BJ (cell line): ENCODE results near the gene TAPBP. TPM values are rescaled to one million over a fixed set of nuclear protein-coding genes. Genes with fewer than 3 reads are reported as not detected.

ENCODE experiments used
- CTCF ChIA-PET: fragments of 350-600 bp; formaldehyde crosslinking; extraction: SDS; loops from one replicate; lab custom pipeline; 2021; ENCODE audit warnings: antibody characterized with exemption, inconsistent platforms; lab: Yijun Ruan, JAX
- POLR2A ChIA-PET: fragments of 300-600 bp; sonication (Branson Sonifier 250); formaldehyde crosslinking; extraction: SDS; loops from one replicate; lab custom pipeline; 2021; ENCODE audit warnings: antibody characterized with exemption; lab: Charles Lee
- DNase-seq: peaks from one replicate; pipeline ENCODE4 v3.0.0-alpha.2; 2011; ENCODE audit warnings: low read depth
- H3K27me3 ChIP-seq: 2 replicates; pipeline ENCODE4 v1.6.0; 2011; ENCODE audit warnings: low read length; ENCODE audit not compliant: control insufficient read depth, insufficient read depth
- H3K36me3 ChIP-seq: 2 replicates; pipeline ENCODE4 v1.5.1; 2011; ENCODE audit warnings: low read length; ENCODE audit not compliant: control insufficient read depth, insufficient read depth
- H3K4me3 ChIP-seq: 2 replicates; pipeline ENCODE4 v1.5.1; 2011; ENCODE audit warnings: low read depth, mild to moderate bottlenecking, control low read depth, low read length
- polyA plus RNA-seq: library from polyadenylated mRNA; depleted of rRNA; stranded (reverse); fragments of >200 nt; gene quantifications from 2 replicates; pipeline ENCODE4 v1.2.3, GENCODE V29; 2011
- TF ChIP-seq, protein P1 (sequence below): IDR thresholded peaks from 2 replicates; pipeline ENCODE4 v1.5.1; 2011; ENCODE audit warnings: low read depth, mild to moderate bottlenecking, control low read depth, inconsistent platforms, low read length, moderate library complexity; ENCODE audit not compliant: insufficient read depth

TAPBP gene
- polyA plus RNA-seq, 1 experiment: 37.9 TPM

- peaks cover 3% of the 10 kb centered on the region; the same call in 1 of the 2 replicates for H3K27me3 ChIP-seq
- TF ChIP-seq, protein P1, sequence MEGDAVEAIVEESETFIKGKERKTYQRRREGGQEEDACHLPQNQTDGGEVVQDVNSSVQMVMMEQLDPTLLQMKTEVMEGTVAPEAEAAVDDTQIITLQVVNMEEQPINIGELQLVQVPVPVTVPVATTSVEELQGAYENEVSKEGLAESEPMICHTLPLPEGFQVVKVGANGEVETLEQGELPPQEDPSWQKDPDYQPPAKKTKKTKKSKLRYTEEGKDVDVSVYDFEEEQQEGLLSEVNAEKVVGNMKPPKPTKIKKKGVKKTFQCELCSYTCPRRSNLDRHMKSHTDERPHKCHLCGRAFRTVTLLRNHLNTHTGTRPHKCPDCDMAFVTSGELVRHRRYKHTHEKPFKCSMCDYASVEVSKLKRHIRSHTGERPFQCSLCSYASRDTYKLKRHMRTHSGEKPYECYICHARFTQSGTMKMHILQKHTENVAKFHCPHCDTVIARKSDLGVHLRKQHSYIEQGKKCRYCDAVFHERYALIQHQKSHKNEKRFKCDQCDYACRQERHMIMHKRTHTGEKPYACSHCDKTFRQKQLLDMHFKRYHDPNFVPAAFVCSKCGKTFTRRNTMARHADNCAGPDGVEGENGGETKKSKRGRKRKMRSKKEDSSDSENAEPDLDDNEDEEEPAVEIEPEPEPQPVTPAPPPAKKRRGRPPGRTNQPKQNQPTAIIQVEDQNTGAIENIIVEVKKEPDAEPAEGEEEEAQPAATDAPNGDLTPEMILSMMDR: no peak
- CTCF ChIA-PET: interaction anchor here (0.8 kb wide), 1 partner anchor 8 kb away, joined by 5 read pairs; no protein-coding TSS in a partner anchor
- no peak for DNase-seq
- POLR2A ChIA-PET: no interaction called here
- no peaks in the 10 kb centered on the region for H3K36me3 ChIP-seq
- no peak overlapping the region for H3K4me3 ChIP-seq
Measured at GRCh38 chr6:33336495-33336894, 22.6 kb upstream of the TAPBP start.

DNA sequence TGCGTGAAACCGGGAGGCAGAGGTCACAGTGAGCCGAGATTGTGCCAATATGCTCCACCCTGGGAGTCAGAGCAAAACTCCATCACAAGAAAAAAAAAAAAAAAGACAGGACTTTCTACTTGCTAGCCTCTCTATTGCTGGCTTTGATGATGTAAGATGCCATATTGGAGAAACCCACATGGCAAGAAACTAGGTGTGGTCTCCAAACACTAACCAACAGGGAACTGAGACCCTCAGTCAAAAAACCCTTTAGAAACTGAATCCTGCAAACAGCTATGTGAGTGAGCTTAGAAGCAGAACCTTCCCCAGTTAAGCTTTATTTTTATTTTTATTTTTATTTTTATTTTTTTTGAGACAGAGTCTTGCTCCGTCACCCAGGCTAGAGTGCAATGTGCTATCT, 22.0 kb upstream of the TAPBP start:
- Histone ChIP-seq H3K27me3 (peaks cover 3% of the 10 kb centered on the region; the same call in 1 of the 2 replicates), H3K4me3 (no peak overlapping the region), H3K36me3 (no peaks in the 10 kb centered on the region)
- ChIA-PET CTCF (interaction anchor here (0.8 to 1.2 kb wide), 2 partner anchors 9 to 29 kb away, joined by 4 to 5 read pairs; no protein-coding TSS in a partner anchor), POLR2A (no interaction called here)
- TF ChIP-seq, protein P1: no peak
- DNase-seq: no peak

DNA sequence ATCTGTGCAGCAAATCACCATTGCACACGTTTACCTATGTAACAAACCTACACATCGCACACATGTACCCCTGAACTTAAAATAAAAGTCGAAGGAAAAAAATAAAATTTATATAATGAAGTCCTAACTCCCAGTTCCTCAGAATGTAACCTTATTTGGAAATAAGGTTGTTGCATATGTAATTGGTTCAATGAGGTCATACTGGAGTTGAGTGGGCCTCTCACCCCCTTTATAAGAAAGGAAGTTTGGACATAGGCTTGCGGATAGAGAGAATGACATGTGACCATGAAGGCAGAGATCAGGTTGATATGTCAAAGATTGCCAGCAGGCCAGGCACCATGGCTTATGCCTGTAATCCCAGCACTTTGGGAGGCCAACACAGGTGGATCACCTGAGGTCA, 19.8 kb upstream of the TAPBP start:
- DNase-seq: no peak
- CTCF ChIA-PET: no interaction called here

GRCh38 chr6:33330736-33331135, 16.9 kb upstream of the TAPBP start:
- Histone ChIP-seq H3K27me3 (peaks cover 3% of the 10 kb centered on the region; the same call in 1 of the 2 replicates), H3K36me3 (no peaks in the 10 kb centered on the region), H3K4me3 (no peak overlapping the region)
- CTCF ChIA-PET: interaction anchor here (0.7 kb wide), 1 partner anchor 15 kb away, joined by 3 read pairs; no protein-coding TSS in a partner anchor
- DNase-seq: no peak
- TF ChIP-seq, protein P1: no peak
- POLR2A ChIA-PET: no interaction called here

More for the DNA sequence above, 19.8 kb upstream of the TAPBP start:
- Histone ChIP-seq H3K36me3 (no peaks in the 10 kb centered on the region), H3K27me3 (peaks cover 4% of the 10 kb centered on the region; the same call in 1 of the 2 replicates), H3K4me3 (no peak overlapping the region)
- TF ChIP-seq, protein P1: no peak
- POLR2A ChIA-PET: no interaction called here

DNA sequence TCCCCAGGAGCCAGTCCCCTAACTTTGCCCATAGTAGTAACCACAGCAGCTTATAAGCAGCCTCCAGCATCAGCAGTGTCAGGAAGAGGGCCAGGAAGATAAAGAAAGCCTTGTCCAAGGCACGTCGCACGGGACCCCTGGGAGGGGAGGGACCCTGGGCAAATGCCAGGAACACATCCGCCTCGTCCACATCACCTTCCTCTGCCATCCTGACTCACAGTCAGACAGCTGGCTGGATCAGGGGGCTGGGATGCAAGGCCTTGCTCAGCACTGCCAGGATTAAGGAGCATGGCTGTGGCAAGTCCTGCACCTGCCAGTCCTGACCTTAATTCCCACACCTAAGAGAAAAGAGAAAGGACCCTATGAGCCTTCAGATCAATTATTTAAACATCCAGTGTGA, 15.2 kb upstream of the TAPBP start:
- no peak for DNase-seq
- CTCF ChIA-PET: no interaction called here
- POLR2A ChIA-PET: no interaction called here
- Histone ChIP-seq H3K4me3 (no peak overlapping the region), H3K36me3 (no peaks in the 10 kb centered on the region), H3K27me3 (peaks cover 3% of the 10 kb centered on the region; the same call in 1 of the 2 replicates)
- TF ChIP-seq, protein P1: no peak
